Tracheal epithelial cell (primary cell): Measurements from ENCODE around the gene SOX18. TPM values are rescaled to one million over a fixed set of nuclear protein-coding genes. Genes with fewer than 3 reads are reported as not detected.

ENCODE experiments used
- total RNA-seq: library from RNA; depleted of rRNA; stranded (reverse); fragments of >200 nt; gene quantifications from 2 replicates; pipeline ENCODE4 v1.2.1, GENCODE V29; 2014

Gene SOX18
- 0.43 TPM in 1 of 2 replicates, not detected in the other for total RNA-seq

GRCh38 chr20:64049060-64049877 is at the start of gene SOX18:
SOX18 (minus strand) TSS chr20:64049639; CDS start chr20:64049516, 123 bp downstream.

GRCh38 chr20:64083804-64084684 is 34.6 kb upstream of the SOX18 start, which contains the start of gene LKAAEAR1:
LKAAEAR1 (minus strand) TSS chr20:64084398; CDS start chr20:64084219, 179 bp downstream.

GRCh38 chr20:64080013-64080812 is 30.8 kb upstream of the SOX18 start, which contains the start of gene OPRL1:
OPRL1 (plus strand) TSS chr20:64080082; CDS start chr20:64092721, 12,639 bp downstream.

GRCh38 chr20:64079273-64080012 is 30.0 kb upstream of the SOX18 start, which contains the start of gene RGS19:
RGS19 (minus strand) TSS chr20:64079518; CDS start chr20:64076886, 2,632 bp downstream.

GRCh38 chr20:64062596-64063388 is 13.4 kb upstream of the SOX18 start, which contains the start of gene TCEA2:
TCEA2 (plus strand) TSS chr20:64063198; CDS start chr20:64063313, 115 bp downstream.

GRCh38 chr20:64035933-64036345 is 13.5 kb downstream of the SOX18 start, which contains the start of gene C20orf204:
C20orf204 (plus strand) TSS chr20:64036182; CDS start chr20:64036324, 142 bp downstream.

Other genes starting within 250 kb of the SOX18 start
- 0.43 and 2.9 TPM in 2 replicates for gene ZBTB46, start 218.4 kb downstream of the SOX18 start, total RNA-seq
- gene ABHD16B, start 188.1 kb downstream of the SOX18 start, total RNA-seq = not detected in 2 replicates
- gene TPD52L2, start 184.4 kb downstream of the SOX18 start, total RNA-seq = 130 and 165 TPM in 2 replicates
- 99.7 and 137 TPM in 2 replicates for gene DNAJC5, start 154.5 kb downstream of the SOX18 start, total RNA-seq
- gene UCKL1, start 93.2 kb downstream of the SOX18 start, total RNA-seq = 23.9 and 31.6 TPM in 2 replicates
- 7.2 and 7.9 TPM in 2 replicates for gene ZNF512B, start 79.7 kb downstream of the SOX18 start, total RNA-seq
- gene SAMD10, start 70.0 kb downstream of the SOX18 start, total RNA-seq = 2.1 and 4.3 TPM in 2 replicates
- 49.4 and 61.9 TPM in 2 replicates for gene PRPF6, start 68.5 kb downstream of the SOX18 start, total RNA-seq
- gene C20orf204, start 13.5 kb downstream of the SOX18 start, total RNA-seq = 0.24 and 0.85 TPM in 2 replicates
- gene TCEA2, start 13.6 kb upstream of the SOX18 start, total RNA-seq = 3.4 and 14.7 TPM in 2 replicates
- 9.2 and 27.2 TPM in 2 replicates for gene RGS19, start 29.9 kb upstream of the SOX18 start, total RNA-seq
- under 0.01 and 0.24 TPM in 2 replicates for gene OPRL1, start 30.4 kb upstream of the SOX18 start, total RNA-seq
- gene LKAAEAR1, start 34.8 kb upstream of the SOX18 start, total RNA-seq = not detected in 2 replicates
- not detected in 2 replicates for gene NPBWR2, start 57.9 kb upstream of the SOX18 start, total RNA-seq
- not detected in 2 replicates for gene MYT1, start 114.8 kb upstream of the SOX18 start, total RNA-seq
- 30.1 and 37.3 TPM in 2 replicates for gene PCMTD2, start 206.1 kb upstream of the SOX18 start, total RNA-seq